Endothelial cell (in vitro differentiated cells): ENCODE data around the gene GLUD2. TPM values are rescaled to one million over a fixed set of nuclear protein-coding genes. Genes with fewer than 3 reads are reported as not detected.
"Not testable (repeated sequence)": the region's sequence is repeated elsewhere in the genome, so short reads cannot be mapped to it uniquely, and the experiment has no call there.

Experiments used
- DNase-seq: peaks from one replicate; pipeline ENCODE4 v3.0.0; 2021; ENCODE audit warnings: low spot score
- H3K27ac Mint-ChIP-seq: one replicate; pipeline ENCODE4 v1.8.0; 2021; ENCODE audit warnings: mixed read lengths, inconsistent platforms; ENCODE audit not compliant: unreplicated experiment
- H3K27me3 Mint-ChIP-seq: one replicate; pipeline ENCODE4 v1.8.0; 2021; ENCODE audit warnings: mild to moderate bottlenecking, moderate library complexity, mixed read lengths, inconsistent platforms; ENCODE audit not compliant: unreplicated experiment
- H3K36me3 Mint-ChIP-seq: one replicate; pipeline ENCODE4 v1.8.0; 2021; ENCODE audit warnings: mild to moderate bottlenecking, low read depth, mixed read lengths, inconsistent platforms; ENCODE audit not compliant: unreplicated experiment
- H3K4me1 Mint-ChIP-seq: one replicate; pipeline ENCODE4 v1.8.0; 2021; ENCODE audit warnings: mild to moderate bottlenecking, mixed read lengths, inconsistent platforms; ENCODE audit not compliant: unreplicated experiment
- H3K4me3 Mint-ChIP-seq: one replicate; pipeline ENCODE4 v1.8.0; 2021; ENCODE audit warnings: mild to moderate bottlenecking, mixed read lengths, inconsistent platforms; ENCODE audit not compliant: unreplicated experiment
- H3K9me3 Mint-ChIP-seq: one replicate; pipeline ENCODE4 v1.8.0; 2021; ENCODE audit warnings: mixed read lengths, inconsistent platforms; ENCODE audit not compliant: unreplicated experiment
- CTCF ChIP-seq: fragments of 200-600 bp; sonication (generic); IDR thresholded peaks from one replicate; pipeline ENCODE4 v1.5.0; 2021; ENCODE audit warnings: antibody characterized with exemption; ENCODE audit not compliant: unreplicated experiment
- total RNA-seq: library from RNA; stranded (reverse); fragmentation: NEBNext Ultra II Directional; extraction: Animal tissue kit (Norgen Biotek cat#: 25700); gene quantifications from one replicate; pipeline ENCODE4 v1.2.1, GENCODE V29; 2021; ENCODE audit not compliant: unreplicated experiment

The GLUD2 gene
- total RNA-seq, 1 donor from 2014 or later = 0.46 TPM

GRCh38 chrX:121052122-121052521 lies 4.7 kb downstream of the GLUD2 start:
- DNase-seq = no peak
- Mint-ChIP-seq H3K36me3 (no peaks in the 10 kb centered on the region), H3K27me3 (no peaks in the 10 kb centered on the region), H3K27ac (no peak overlapping the region), H3K4me3 (no peak overlapping the region), H3K9me3 (no peaks in the 10 kb centered on the region), H3K4me1 (no peaks in the 10 kb centered on the region)
- no peak for TF ChIP-seq CTCF

DNA sequence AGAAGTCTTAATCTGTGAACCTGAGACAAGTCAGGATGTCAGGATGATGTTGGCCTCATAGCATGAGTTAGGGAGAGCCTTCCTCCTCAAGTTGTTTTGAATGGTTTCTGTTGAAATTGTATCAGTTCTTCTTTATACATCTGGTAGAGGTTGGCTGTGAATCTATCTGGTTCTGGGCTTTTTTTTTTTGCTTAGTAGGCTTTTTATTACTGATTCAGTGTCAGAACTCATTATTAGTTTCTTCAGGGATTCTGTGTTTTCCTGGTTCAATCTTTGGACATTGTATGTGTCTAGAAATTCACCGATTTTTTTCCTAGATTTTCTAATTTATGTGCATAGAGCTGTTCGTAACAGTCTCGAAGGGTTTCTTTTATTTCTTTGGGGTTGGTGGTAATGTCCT lies 14.9 kb downstream of the GLUD2 start:
- no peak for DNase-seq
- H3K27ac Mint-ChIP-seq = no peak overlapping the region
- TF ChIP-seq CTCF = no peak
- H3K4me3 Mint-ChIP-seq = no peak overlapping the region
- no peaks in the 10 kb centered on the region for H3K9me3 Mint-ChIP-seq
- no peaks in the 10 kb centered on the region for H3K36me3 Mint-ChIP-seq
- H3K4me1 Mint-ChIP-seq = no peaks in the 10 kb centered on the region
- no peaks in the 10 kb centered on the region for H3K27me3 Mint-ChIP-seq

DNA sequence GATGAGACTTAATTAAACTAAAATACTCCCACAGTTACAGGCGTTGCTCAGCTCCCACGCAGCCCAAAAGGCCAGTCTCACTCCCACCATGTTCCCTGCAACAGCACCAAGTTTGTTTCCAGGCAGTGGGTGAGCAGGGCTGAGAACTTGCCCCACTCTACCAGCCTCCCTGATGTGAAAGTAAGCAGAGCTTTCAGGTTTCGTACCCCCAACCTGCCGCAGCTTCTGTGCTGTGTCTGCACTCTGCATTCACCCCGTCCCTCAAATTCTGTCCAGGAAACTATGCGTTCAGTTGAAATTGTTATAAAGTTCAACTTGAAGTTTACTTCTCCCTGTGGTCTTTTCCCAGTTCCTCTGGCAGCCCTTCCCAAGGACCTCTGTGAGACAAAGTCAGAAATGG lies 17.2 kb downstream of the GLUD2 start:
- no peaks in the 10 kb centered on the region for H3K27me3 Mint-ChIP-seq
- no peak for TF ChIP-seq CTCF
- no peaks in the 10 kb centered on the region for H3K9me3 Mint-ChIP-seq
- H3K4me1 Mint-ChIP-seq = no peaks in the 10 kb centered on the region
- DNase-seq = no peak
- no peaks in the 10 kb centered on the region for H3K36me3 Mint-ChIP-seq
- no peak overlapping the region for H3K4me3 Mint-ChIP-seq
- H3K27ac Mint-ChIP-seq = no peak overlapping the region

DNA sequence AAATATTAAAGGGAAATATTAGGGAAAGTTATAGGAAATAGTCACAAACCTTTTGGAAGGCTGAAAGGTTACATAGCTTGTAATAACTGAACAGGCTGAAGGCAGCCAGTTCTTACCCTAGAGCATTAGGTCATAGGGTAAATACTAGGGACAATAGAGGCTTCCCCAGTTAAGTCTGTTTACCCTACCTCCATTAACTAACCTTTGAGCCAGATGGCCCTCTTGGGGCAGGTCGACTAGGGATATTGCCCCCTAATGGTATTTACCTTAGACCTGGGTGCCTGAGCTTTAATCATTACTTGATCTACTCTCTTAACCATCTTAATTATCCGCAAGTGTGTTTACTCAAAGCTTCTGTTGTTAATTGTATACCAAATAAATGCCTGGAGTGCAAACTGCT lies 36.8 kb downstream of the GLUD2 start:
- DNase-seq, H3K9me3 Mint-ChIP-seq, H3K4me3 Mint-ChIP-seq, H3K27ac Mint-ChIP-seq, H3K4me1 Mint-ChIP-seq, H3K27me3 Mint-ChIP-seq, H3K36me3 Mint-ChIP-seq: not testable (repeated sequence)

- no peaks in the 10 kb centered on the region for H3K36me3 Mint-ChIP-seq
- DNase-seq = no peak
- no peak overlapping the region for H3K27ac Mint-ChIP-seq
- TF ChIP-seq CTCF = no peak
- H3K4me3 Mint-ChIP-seq = no peak overlapping the region
- H3K9me3 Mint-ChIP-seq = no peaks in the 10 kb centered on the region
- H3K27me3 Mint-ChIP-seq = no peaks in the 10 kb centered on the region
- H3K4me1 Mint-ChIP-seq = no peaks in the 10 kb centered on the region
Observed at GRCh38 chrX:121084903-121085611, 37.6 kb downstream of the GLUD2 start.
